SK-N-SH treated with all-trans-retinoic acid at 6 μM for 48 hours (cell line): ENCODE measurements around the gene HLA-DMA.

Experiments used
- ATAC-seq: fragments of 200-7000 bp; cut with Tn5 transposase; 3 replicates; pipeline ENCODE4 v1.9.1; 2020; ENCODE audit warnings: mild to moderate bottlenecking, moderate library complexity
- BACH2 ChIP-seq: fragments of 250-450 bp; sonication (Bioruptor Pico); IDR thresholded peaks from 2 replicates; pipeline ENCODE4 v1.9.0; 2021; ENCODE audit warnings: mild to moderate bottlenecking, borderline replicate concordance
- CSDC2 ChIP-seq: fragments of 250-450 bp; sonication (Bioruptor Pico); IDR thresholded peaks from 2 replicates; pipeline ENCODE4 v1.5.0; 2020; ENCODE audit warnings: mild to moderate bottlenecking, moderate library complexity
- CSRNP3 ChIP-seq: fragments of 250-450 bp; sonication (Bioruptor Pico); IDR thresholded peaks from 2 replicates; pipeline ENCODE4 v1.5.1; 2021; ENCODE audit warnings: mild to moderate bottlenecking, moderate library complexity
- GLIS3 ChIP-seq: fragments of 250-450 bp; sonication (Bioruptor Pico); IDR thresholded peaks from 2 replicates; pipeline ENCODE4 v1.5.0; 2020; ENCODE audit warnings: mild to moderate bottlenecking, moderate library complexity
- ISL1 ChIP-seq: fragments of 250-450 bp; sonication (Bioruptor Pico); IDR thresholded peaks from 2 replicates; pipeline ENCODE4 v2.1.2; 2022; ENCODE audit warnings: mild to moderate bottlenecking, moderate library complexity
- OSR1 ChIP-seq: fragments of 250-450 bp; sonication (Bioruptor Pico); IDR thresholded peaks from 2 replicates; pipeline ENCODE4 v1.8.0; 2022; ENCODE audit warnings: moderate library complexity, mild to moderate bottlenecking, inconsistent platforms
- PATZ1 ChIP-seq: fragments of 250-450 bp; sonication (Bioruptor Pico); IDR thresholded peaks from 2 replicates; pipeline ENCODE4 v1.8.0; 2020; ENCODE audit warnings: mild to moderate bottlenecking, moderate library complexity, borderline replicate concordance
- POU6F1 ChIP-seq: fragments of 250-450 bp; sonication (Bioruptor Pico); IDR thresholded peaks from 2 replicates; pipeline ENCODE4 v1.8.0; 2021; ENCODE audit warnings: low read depth, mild to moderate bottlenecking, moderate library complexity, borderline replicate concordance
- PPARA ChIP-seq: fragments of 250-450 bp; sonication (Bioruptor Pico); IDR thresholded peaks from 2 replicates; pipeline ENCODE4 v1.5.0; 2020; ENCODE audit warnings: mild to moderate bottlenecking, borderline replicate concordance
- RARB ChIP-seq: fragments of 250-450 bp; sonication (Bioruptor Pico); IDR thresholded peaks from 2 replicates; pipeline ENCODE4 v1.8.0; 2021; ENCODE audit warnings: mild to moderate bottlenecking, moderate library complexity
- SNAI2 ChIP-seq: fragments of 250-450 bp; sonication (Bioruptor Pico); IDR thresholded peaks from 2 replicates; pipeline ENCODE4 v1.5.0; 2020; ENCODE audit warnings: mild to moderate bottlenecking, moderate library complexity
- TCF4 ChIP-seq: fragments of 250-450 bp; sonication (Bioruptor Pico); IDR thresholded peaks from 2 replicates; pipeline ENCODE4 v1.8.0; 2021; ENCODE audit warnings: mild to moderate bottlenecking, moderate library complexity, borderline replicate concordance
- TOX ChIP-seq: fragments of 250-450 bp; sonication (Bioruptor Pico); IDR thresholded peaks from 2 replicates; pipeline ENCODE4 v1.8.0; 2021; ENCODE audit warnings: mild to moderate bottlenecking, moderate library complexity, borderline replicate concordance
- TSHZ2 ChIP-seq: fragments of 250-450 bp; sonication (Bioruptor Pico); IDR thresholded peaks from 2 replicates; pipeline ENCODE4 v1.5.0; 2020; ENCODE audit warnings: mild to moderate bottlenecking, moderate library complexity
- ZC3H10 ChIP-seq: fragments of 250-450 bp; sonication (Bioruptor Pico); IDR thresholded peaks from 2 replicates; pipeline ENCODE4 v1.5.1; 2021; ENCODE audit warnings: mild to moderate bottlenecking, moderate library complexity
- ZFP3 ChIP-seq: fragments of 250-450 bp; sonication (Bioruptor Pico); IDR thresholded peaks from 2 replicates; pipeline ENCODE4 v1.5.0; 2020; ENCODE audit warnings: mild to moderate bottlenecking, moderate library complexity
- ZNF565 ChIP-seq: fragments of 450-650 bp; formaldehyde crosslinking; conservative IDR thresholded peaks from 2 replicates; pipeline ENCODE4 v1.5.0; 2020; ENCODE audit warnings: low read depth, mild to moderate bottlenecking, moderate library complexity

HLA-DMA gene

GRCh38 chr6:32983493-32983848 lies 30.6 kb upstream of the HLA-DMA start:
- TF ChIP-seq RARB (CRISPR knock-in tag) (no peak), ISL1 (CRISPR knock-in tag) (no peak), POU6F1 (no peak), CSRNP3 (CRISPR knock-in tag) (no peak), ZC3H10 (CRISPR knock-in tag) (no peak), ZFP3 (no peak), ZNF565 (CRISPR knock-in tag) (no peak), TSHZ2 (CRISPR knock-in tag) (no peak), BACH2 (CRISPR knock-in tag) (no peak)
- ATAC-seq: peak; percentile 27

GRCh38 chr6:32982702-32983492 lies 30.0 kb upstream of the HLA-DMA start:
- TF ChIP-seq GLIS3: no peak
- no peak for TF ChIP-seq BACH2 (CRISPR knock-in tag)
- no peak for TF ChIP-seq TSHZ2 (CRISPR knock-in tag)
- no peak for TF ChIP-seq POU6F1
- no peak for TF ChIP-seq TOX (CRISPR knock-in tag)
- TF ChIP-seq SNAI2 (CRISPR knock-in tag): no peak
- TF ChIP-seq ZC3H10 (CRISPR knock-in tag): no peak
- ATAC-seq: peak; percentile 3

GRCh38 chr6:32982084-32982701 lies 29.3 kb upstream of the HLA-DMA start:
- TF ChIP-seq PPARA (CRISPR knock-in tag): no peak
- TF ChIP-seq PATZ1 (CRISPR knock-in tag): peak; percentile 43; the same call in 1 of the 2 replicates
- 0 out of 2 replicates have a peak, but pooled peaks have one; percentile 36 for TF ChIP-seq RARB (CRISPR knock-in tag)
- no peak for TF ChIP-seq OSR1 (CRISPR knock-in tag)
- no peak for TF ChIP-seq TSHZ2 (CRISPR knock-in tag)
- TF ChIP-seq CSRNP3 (CRISPR knock-in tag): peak; percentile 23; the same call in 1 of the 2 replicates
- no peak for TF ChIP-seq TCF4 (CRISPR knock-in tag)
- TF ChIP-seq TOX (CRISPR knock-in tag): peak; percentile 13; the same call in 1 of the 2 replicates
- TF ChIP-seq CSDC2 (CRISPR knock-in tag): no peak
- no peak for ATAC-seq
